Endothelial cell of umbilical vein (primary cell): Measurements from ENCODE around the gene GMEB2.

Source experiments
- GATA2 ChIP-seq: IDR thresholded peaks from 2 replicates; pipeline ENCODE4 v1.7.0; 2011; ENCODE audit warnings: low read depth, mild to moderate bottlenecking, moderate library complexity, mixed read lengths, low read length; ENCODE audit not compliant: insufficient read length, insufficient read depth
- POLR2A ChIP-seq: IDR thresholded peaks from 2 replicates; pipeline ENCODE4 v1.6.1; 2012; ENCODE audit warnings: low read depth, mild to moderate bottlenecking, control low read depth, low read length
- TF ChIP-seq, protein P1 (sequence below): IDR thresholded peaks from 2 replicates; pipeline ENCODE4 v1.6.1; 2011; ENCODE audit not compliant: insufficient read depth, insufficient read length
- TF ChIP-seq, protein P2 (sequence below), 2 donors: IDR thresholded peaks; 1 replicate in 1 of 2; 2 replicates in 1 of 2; pipeline ENCODE4 v1.5.1; 2011; ENCODE audit warnings: low read length in 2 of 2, mild to moderate bottlenecking in 2 of 2, moderate library complexity in 2 of 2, control low read depth in 1 of 2, inconsistent platforms in 1 of 2, low read depth in 1 of 2; ENCODE audit not compliant: insufficient read depth in 1 of 2; ENCODE audit errors: extremely low read depth in 1 of 2

DNA sequence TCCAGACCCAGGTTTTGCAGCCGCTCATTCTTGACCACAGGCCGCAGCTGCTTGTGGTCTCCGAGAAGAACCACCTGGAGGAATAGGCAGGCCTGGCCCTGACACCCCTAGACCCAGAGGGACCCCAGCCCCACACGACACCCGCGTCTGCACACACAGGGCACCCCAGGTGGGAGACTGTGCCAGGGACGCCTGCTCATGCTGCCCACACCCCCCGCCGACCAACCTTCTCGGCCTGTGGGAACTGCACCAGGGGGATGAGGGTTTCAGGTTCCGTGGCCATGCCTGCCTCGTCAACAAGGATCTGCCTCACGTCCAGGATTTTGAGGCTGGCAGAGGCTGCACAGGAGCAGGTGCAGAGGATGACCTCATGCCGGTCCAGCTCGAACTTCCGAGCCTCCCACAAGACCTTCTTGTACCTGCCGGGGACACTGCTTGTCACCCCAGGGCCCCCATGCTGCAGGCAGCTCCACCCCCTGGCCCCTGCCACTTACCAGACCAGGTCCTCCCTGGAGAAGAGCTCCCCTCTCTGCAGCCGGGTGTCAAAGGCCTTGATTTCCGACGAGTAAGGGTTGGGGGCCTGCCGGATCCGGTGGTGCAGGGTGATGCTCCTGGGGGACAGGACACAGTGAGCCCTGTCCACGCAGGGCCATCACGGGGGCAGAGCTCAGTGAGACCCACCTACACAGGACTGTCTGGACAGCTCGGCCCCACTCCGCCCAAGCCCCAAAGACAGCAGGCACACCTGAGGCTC, 65.9 kb downstream of the GMEB2 start:
- TF ChIP-seq POLR2A (no peak), GATA2 (no peak)
- TF ChIP-seq, protein P1, sequence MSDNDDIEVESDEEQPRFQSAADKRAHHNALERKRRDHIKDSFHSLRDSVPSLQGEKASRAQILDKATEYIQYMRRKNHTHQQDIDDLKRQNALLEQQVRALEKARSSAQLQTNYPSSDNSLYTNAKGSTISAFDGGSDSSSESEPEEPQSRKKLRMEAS = no peak
- TF ChIP-seq, protein P2, sequence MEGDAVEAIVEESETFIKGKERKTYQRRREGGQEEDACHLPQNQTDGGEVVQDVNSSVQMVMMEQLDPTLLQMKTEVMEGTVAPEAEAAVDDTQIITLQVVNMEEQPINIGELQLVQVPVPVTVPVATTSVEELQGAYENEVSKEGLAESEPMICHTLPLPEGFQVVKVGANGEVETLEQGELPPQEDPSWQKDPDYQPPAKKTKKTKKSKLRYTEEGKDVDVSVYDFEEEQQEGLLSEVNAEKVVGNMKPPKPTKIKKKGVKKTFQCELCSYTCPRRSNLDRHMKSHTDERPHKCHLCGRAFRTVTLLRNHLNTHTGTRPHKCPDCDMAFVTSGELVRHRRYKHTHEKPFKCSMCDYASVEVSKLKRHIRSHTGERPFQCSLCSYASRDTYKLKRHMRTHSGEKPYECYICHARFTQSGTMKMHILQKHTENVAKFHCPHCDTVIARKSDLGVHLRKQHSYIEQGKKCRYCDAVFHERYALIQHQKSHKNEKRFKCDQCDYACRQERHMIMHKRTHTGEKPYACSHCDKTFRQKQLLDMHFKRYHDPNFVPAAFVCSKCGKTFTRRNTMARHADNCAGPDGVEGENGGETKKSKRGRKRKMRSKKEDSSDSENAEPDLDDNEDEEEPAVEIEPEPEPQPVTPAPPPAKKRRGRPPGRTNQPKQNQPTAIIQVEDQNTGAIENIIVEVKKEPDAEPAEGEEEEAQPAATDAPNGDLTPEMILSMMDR (IDR thresholded peaks at IDR 0.05; ENCODE audit: extremely low read depth in 1 of 2, insufficient read depth in 1 of 2, low read depth in 1 of 2, low read length in 2 of 2) = no peak
